Subcutaneous abdominal adipose tissue (tissue), 5 donors: Measurements from ENCODE around the gene RBKS.

Experiments
- H3K27ac ChIP-seq: one replicate; pipeline ENCODE4 v1.7.0; 2013; ENCODE audit warnings: low read depth, mild to moderate bottlenecking, inconsistent platforms, low read length, moderate library complexity
- H3K27me3 ChIP-seq, 5 donors: one replicate each; pipeline ENCODE4 v1.7.0; 2013; ENCODE audit warnings: low read length in 5 of 5, inconsistent platforms in 1 of 5; ENCODE audit not compliant: control insufficient read depth in 5 of 5, insufficient read depth in 4 of 5
- H3K36me3 ChIP-seq, 5 donors: one replicate each; pipeline ENCODE4 v1.7.0; 2013; ENCODE audit warnings: low read length in 5 of 5; ENCODE audit not compliant: control insufficient read depth in 5 of 5, insufficient read depth in 5 of 5
- H3K4me1 ChIP-seq, 5 donors: one replicate each; pipeline ENCODE4 v1.7.0; 2013; ENCODE audit warnings: low read length in 5 of 5, mild to moderate bottlenecking in 3 of 5, moderate library complexity in 1 of 5; ENCODE audit not compliant: control insufficient read depth in 5 of 5, insufficient read depth in 5 of 5
- H3K4me3 ChIP-seq, 5 donors: one replicate each; pipeline ENCODE4 v1.7.0; 2013; ENCODE audit warnings: low read length in 5 of 5, low read depth in 1 of 5
- H3K9ac ChIP-seq, 5 donors: one replicate each; pipeline ENCODE4 v1.7.0; 2013; ENCODE audit warnings: low read length in 5 of 5, mild to moderate bottlenecking in 4 of 5, moderate library complexity in 3 of 5
- H3K9me3 ChIP-seq, 5 donors: one replicate each; pipeline ENCODE4 v1.7.0; 2013; ENCODE audit warnings: low read length in 5 of 5; ENCODE audit not compliant: control insufficient read depth in 5 of 5
- donor health status: healthy.
- donor health status: healthy.
- donor health status: healthy.
- donor health status: healthy.
- donor health status: healthy.

Gene RBKS

DNA sequence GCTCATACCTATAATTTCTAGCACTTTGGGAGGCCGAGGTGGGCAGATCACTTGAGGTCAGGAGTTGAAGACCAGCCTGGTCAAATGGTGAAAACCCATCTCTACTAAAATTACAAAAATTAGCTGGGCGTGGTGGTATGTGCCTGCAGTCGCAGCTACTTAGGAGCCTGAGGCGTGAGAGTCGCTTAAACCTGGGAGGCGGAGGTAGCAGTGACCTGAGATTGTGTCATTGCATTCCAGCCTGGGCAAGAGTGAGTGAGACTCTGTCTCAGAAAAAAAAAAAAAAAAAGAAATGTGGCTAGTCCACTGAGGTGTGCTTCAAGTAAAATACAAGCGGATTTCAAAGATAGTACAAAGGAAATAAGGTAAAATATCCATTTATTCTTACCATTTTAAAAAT lies 46.2 kb downstream of the RBKS start:
- H3K27me3 ChIP-seq: no peaks in the 10 kb centered on the region
- H3K4me3 ChIP-seq: no peak overlapping the region
- no peak overlapping the region for H3K9ac ChIP-seq
- peaks cover 0 to 2% (median 0%) of the 10 kb centered on the region in 5 donors for H3K36me3 ChIP-seq
- H3K9me3 ChIP-seq: no peaks in the 10 kb centered on the region
- no peak overlapping the region for H3K27ac ChIP-seq
- H3K4me1 ChIP-seq: no peaks in the 10 kb centered on the region

DNA sequence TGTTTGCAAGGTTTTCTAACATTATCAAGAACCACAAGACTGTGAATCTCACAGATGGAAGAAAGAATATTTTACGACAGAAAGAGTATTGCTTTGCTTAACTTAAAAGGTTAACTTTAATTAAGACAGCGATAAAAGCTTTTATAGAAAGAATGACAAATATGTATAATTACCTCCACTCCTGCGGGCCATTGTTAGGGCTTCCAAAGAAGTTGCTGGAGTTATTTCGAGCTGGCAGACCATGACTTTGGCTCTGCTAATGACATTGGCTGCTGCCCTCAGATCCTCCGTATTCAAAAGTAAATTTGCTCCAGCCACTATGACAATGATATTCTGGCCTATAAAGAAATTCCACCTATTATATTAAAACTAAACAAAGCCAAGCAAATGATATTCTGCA lies 47.3 kb downstream of the RBKS start:
- Histone ChIP-seq H3K36me3 (peaks cover 0 to 2% (median 0%) of the 10 kb centered on the region in 5 donors), H3K27me3 (no peaks in the 10 kb centered on the region), H3K4me3 (no peak overlapping the region), H3K9me3 (no peaks in the 10 kb centered on the region), H3K27ac (no peak overlapping the region), H3K4me1 (no peaks in the 10 kb centered on the region), H3K9ac (no peak overlapping the region)

DNA sequence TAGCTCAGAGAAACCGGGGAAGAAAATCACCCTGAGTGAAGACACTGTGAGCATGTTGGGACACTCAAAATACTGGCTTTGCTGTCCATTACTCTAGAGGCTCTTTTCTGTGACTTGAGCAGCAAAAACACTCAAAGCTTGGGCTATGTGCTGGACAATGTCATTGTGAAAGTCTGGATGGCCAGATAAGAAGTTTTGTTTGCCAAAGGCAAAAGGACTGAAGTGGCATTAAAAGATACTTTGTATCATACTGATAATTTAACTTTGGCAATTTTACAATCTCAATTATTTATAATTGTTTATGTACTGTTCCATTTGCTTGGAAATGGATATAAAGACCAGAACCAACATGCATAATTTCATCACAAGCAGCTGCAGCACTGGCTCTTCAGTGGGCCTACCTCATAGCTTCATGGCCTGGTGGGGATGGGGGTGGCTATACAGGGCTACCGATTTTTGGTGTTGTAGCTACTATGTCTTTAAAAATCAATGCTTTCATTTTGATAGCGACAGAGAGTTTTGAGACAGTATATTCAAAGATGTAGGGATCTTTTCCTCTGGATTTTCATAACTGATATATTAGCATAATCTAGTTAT lies 51.1 kb downstream of the RBKS start:
- H3K4me3 ChIP-seq: no peak overlapping the region
- H3K27ac ChIP-seq: no peak overlapping the region
- no peak overlapping the region for H3K9ac ChIP-seq
- H3K9me3 ChIP-seq: no peaks in the 10 kb centered on the region
- no peaks in the 10 kb centered on the region for H3K27me3 ChIP-seq
- peaks cover 0 to 2% (median 0%) of the 10 kb centered on the region in 5 donors for H3K36me3 ChIP-seq
- H3K4me1 ChIP-seq: no peaks in the 10 kb centered on the region

DNA sequence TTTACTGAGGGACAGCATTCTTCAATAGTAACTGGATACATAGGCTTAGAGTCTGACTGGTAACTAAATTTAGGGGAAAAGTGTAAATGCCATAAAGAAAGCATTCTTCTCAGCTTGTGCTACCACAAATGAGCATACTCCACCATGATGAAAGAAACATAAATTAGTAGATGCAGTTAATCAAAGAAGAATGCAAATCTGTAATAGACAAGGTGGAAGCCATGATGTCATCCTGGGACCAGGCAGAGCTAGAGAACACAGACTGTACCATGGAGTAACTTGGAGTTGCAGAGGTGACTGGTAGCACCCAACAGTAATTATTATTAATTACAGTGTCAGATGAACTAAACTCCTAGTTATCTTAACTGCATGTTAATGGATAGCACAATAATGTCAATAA lies 51.7 kb downstream of the RBKS start:
- Histone ChIP-seq H3K27ac (no peak overlapping the region), H3K9me3 (no peaks in the 10 kb centered on the region), H3K9ac (no peak overlapping the region), H3K4me1 (no peaks in the 10 kb centered on the region), H3K4me3 (no peak overlapping the region), H3K27me3 (no peaks in the 10 kb centered on the region), H3K36me3 (peaks cover 0 to 2% (median 0%) of the 10 kb centered on the region in 5 donors)

DNA sequence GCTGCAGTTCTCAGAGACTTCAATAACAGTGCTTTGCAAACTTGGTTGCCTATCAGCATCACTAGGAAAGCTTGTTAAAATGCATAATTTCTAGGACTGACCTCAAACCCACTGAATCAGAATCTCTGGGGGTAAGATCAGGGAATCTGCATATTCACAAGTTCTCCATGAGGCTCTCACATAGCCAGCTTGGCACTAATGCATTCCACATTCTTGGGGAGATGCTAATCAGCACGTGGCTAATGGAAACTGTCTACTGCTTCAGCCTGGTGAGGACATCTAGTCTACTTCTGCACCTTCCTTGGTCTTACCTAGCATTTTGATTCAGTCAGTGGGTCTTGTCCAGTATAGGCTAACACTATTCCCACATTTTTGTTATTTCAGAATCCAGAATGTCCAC lies 56.3 kb downstream of the RBKS start:
- Histone ChIP-seq H3K9me3 (peaks cover 0 to 6% (median 0%) of the 10 kb centered on the region in 5 donors), H3K9ac (no peak overlapping the region), H3K27ac (no peak overlapping the region)

DNA sequence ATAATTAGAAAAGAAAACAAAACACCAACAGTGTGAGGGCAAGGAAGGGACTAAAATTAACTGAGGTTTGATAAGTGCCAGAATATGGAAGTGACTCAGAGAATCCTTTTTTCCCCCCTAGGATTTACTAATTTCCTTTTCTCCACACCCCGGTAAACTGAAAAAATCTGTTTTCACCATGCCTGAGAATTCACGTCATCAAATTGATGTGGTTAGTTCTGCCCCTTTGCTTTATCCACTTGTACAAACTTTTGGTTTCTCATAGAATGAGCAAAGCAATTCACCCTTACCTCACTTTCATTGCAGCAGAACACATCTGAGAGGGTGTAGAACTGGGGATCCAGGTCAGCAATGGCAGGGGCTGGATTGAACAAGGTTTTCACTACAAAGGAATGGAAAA lies 57.8 kb downstream of the RBKS start:
- peaks cover 0 to 6% (median 0%) of the 10 kb centered on the region in 5 donors for H3K9me3 ChIP-seq
- H3K36me3 ChIP-seq: no peaks in the 10 kb centered on the region

More for the DNA sequence above, 56.3 kb downstream of the RBKS start:
- no peaks in the 10 kb centered on the region for H3K4me1 ChIP-seq
- H3K4me3 ChIP-seq: no peak overlapping the region
- no peaks in the 10 kb centered on the region for H3K27me3 ChIP-seq
- H3K36me3 ChIP-seq: no peaks in the 10 kb centered on the region

DNA sequence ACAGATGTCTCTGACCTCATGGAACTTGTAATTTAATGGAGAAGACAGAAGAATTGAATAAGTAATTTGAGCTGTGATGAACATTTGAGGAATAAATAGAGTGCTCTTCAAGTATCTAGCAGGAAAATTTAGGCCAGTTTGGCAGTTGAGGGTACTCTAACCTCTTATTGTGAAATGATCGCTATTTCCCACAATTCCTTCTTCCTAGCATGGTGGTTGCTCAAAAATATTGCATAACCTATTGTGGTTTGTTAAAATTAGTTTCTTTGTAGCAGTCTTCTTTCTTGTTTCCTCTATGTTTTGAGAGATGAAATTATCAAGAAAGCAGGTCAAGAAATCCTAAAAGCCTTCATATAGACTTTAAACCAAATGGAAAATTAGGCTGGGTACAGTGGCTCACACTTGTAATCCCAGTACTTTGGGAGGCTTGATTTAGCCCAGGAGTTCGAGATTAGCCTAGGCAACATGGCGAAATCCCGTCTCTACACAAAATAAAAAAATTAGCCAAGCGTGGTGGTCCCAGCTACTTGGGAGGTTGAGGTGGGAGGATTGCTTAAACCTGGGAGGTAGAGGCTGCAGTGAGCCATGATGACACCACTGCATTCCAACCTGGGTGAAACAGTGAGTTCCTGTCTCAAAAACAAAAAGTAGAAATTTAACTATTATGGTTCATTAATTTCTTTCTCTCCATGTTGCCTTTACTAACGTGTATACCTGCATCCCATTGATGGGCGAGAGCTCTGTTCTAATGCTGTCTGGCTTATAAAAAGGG lies 58.7 kb downstream of the RBKS start:
- no peak overlapping the region for H3K27ac ChIP-seq
- no peaks in the 10 kb centered on the region for H3K27me3 ChIP-seq
- H3K9ac ChIP-seq: no peak overlapping the region
- no peaks in the 10 kb centered on the region for H3K36me3 ChIP-seq
- no peak overlapping the region for H3K4me3 ChIP-seq
- no peaks in the 10 kb centered on the region for H3K4me1 ChIP-seq
- peaks cover 0 to 6% (median 0%) of the 10 kb centered on the region in 5 donors for H3K9me3 ChIP-seq

More for the DNA sequence above, 57.8 kb downstream of the RBKS start:
- Histone ChIP-seq H3K9ac (no peak overlapping the region), H3K4me1 (no peaks in the 10 kb centered on the region), H3K27me3 (no peaks in the 10 kb centered on the region), H3K27ac (no peak overlapping the region), H3K4me3 (no peak overlapping the region)

DNA sequence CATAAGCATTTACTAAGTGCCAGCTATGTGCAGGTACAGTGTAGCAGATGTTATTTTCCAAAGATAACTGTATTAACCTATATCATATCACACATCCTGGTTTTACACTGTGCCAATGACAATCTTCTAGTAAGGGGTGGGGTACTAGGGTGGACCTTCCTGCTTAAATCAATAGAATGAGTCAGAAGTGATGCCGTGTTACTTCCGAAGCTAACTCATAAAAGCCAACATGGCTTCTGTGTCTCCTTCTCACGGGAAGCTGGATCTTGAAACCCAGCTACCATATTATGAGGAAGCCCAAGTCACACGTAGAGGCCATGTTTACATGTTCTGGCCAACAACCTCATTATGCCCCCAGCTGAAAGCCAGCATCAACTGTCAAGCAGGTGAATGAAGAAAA lies 59.5 kb downstream of the RBKS start:
- H3K27ac ChIP-seq: no peak overlapping the region
- H3K9ac ChIP-seq: no peak overlapping the region
- no peaks in the 10 kb centered on the region for H3K36me3 ChIP-seq
- H3K9me3 ChIP-seq: peaks cover 0 to 6% (median 0%) of the 10 kb centered on the region in 5 donors
- H3K4me3 ChIP-seq: no peak overlapping the region
- H3K27me3 ChIP-seq: no peaks in the 10 kb centered on the region
- H3K4me1 ChIP-seq: no peaks in the 10 kb centered on the region

DNA sequence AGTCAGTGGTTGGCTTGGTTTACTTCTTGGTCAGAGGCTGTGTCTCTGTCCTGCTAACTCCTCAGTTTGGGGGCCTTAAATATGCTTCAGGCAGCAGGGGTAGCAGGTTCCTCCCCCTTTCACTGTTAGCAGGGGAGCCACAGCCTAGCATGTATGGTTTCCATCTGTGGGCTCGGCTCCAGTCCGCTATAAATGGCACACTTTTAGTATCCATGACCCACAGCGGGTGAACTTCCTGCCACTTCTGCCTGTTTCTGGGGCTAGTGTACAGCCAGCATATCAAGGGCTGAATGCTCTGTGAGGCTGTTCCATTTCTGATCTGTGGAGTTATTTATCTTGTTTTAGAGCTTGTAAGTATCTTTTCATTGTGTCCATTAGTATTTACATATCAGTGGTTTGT lies 60.4 kb downstream of the RBKS start:
- no peaks in the 10 kb centered on the region for H3K27me3 ChIP-seq
- H3K36me3 ChIP-seq: no peaks in the 10 kb centered on the region
- H3K9ac ChIP-seq: no peak overlapping the region
- no peak overlapping the region for H3K4me3 ChIP-seq
- H3K9me3 ChIP-seq: peaks cover 0 to 6% (median 0%) of the 10 kb centered on the region in 5 donors
- no peak overlapping the region for H3K27ac ChIP-seq
- no peaks in the 10 kb centered on the region for H3K4me1 ChIP-seq

DNA sequence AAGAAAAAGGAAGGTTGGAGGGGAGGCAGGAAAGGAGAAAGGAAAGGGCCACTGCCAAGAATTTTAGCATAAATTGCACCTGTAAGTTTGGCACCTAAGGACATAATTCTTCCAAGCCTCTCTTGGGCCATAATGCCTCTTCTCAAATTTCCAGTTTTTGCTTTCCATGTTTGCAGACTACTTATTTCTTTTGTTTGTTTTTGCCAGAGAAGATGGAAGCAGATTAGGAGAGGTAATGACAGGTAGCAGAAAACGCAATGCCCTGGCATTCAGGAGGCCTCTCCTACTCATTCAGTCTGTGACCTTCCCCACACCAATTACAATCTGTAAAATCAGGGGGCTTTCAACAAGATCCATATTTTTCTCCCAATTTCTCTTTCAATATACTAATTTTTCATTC lies 61.9 kb downstream of the RBKS start:
- Histone ChIP-seq H3K4me3 (no peak overlapping the region), H3K36me3 (no peaks in the 10 kb centered on the region), H3K27ac (no peak overlapping the region), H3K27me3 (no peaks in the 10 kb centered on the region), H3K4me1 (no peaks in the 10 kb centered on the region), H3K9me3 (peaks cover 0 to 8% (median 6%) of the 10 kb centered on the region in 5 donors), H3K9ac (no peak overlapping the region)
